MM.1S (cell line): ENCODE measurements around the gene NLGN1.

Source experiments
- CTCF ChIP-seq: fragments of 300-600 bp; sonication (generic); IDR thresholded peaks from 2 replicates; pipeline ENCODE4 v1.5.1; 2016; ENCODE audit warnings: antibody characterized with exemption, low read length, mixed read lengths
- EZH2 ChIP-seq: fragments of 300-600 bp; sonication (generic); optimal IDR thresholded peaks from 2 replicates; pipeline ENCODE3; 2017; ENCODE audit warnings: low read depth, mild to moderate bottlenecking, antibody characterized with exemption, low read length, mixed read lengths

GRCh38 chr3:173403376-173403775, 5.8 kb downstream of the NLGN1 start:
- TF ChIP-seq CTCF (no peak), EZH2 (no peak)
